Nephron (organoid): ENCODE results near the gene HAGHL.

Experiments
- H3K27ac Mint-ChIP-seq, 3 experiments: 2 replicates each; pipeline ENCODE4 v1.8.0; 2020; ENCODE audit warnings: mixed read lengths in 3 of 3, mild to moderate bottlenecking in 2 of 3, moderate library complexity in 1 of 3
- H3K27me3 Mint-ChIP-seq: 2 replicates; pipeline ENCODE4 v1.8.0; 2021; ENCODE audit warnings: low read depth, mild to moderate bottlenecking, moderate library complexity, mixed read lengths
- H3K36me3 Mint-ChIP-seq: 2 replicates; pipeline ENCODE4 v1.8.0; 2020; ENCODE audit warnings: low read depth, mixed read lengths
- H3K4me1 Mint-ChIP-seq: 2 replicates; pipeline ENCODE4 v1.8.0; 2020; ENCODE audit warnings: mixed read lengths
- H3K4me3 Mint-ChIP-seq, 3 experiments: 2 replicates each; pipeline ENCODE4 v1.8.0; 2020; ENCODE audit warnings: mild to moderate bottlenecking in 3 of 3, mixed read lengths in 3 of 3, moderate library complexity in 2 of 3
- H3K9me3 Mint-ChIP-seq: 2 replicates; pipeline ENCODE4 v1.8.0; 2020; ENCODE audit warnings: mixed read lengths
- TF ChIP-seq, protein P1 (sequence below), 3 experiments: fragments of 200-600 bp; sonication (generic); IDR thresholded peaks; one replicate each; pipeline ENCODE4 v1.5.0; 2021; ENCODE audit warnings: antibody characterized with exemption in 3 of 3; ENCODE audit not compliant: unreplicated experiment in 3 of 3

Gene HAGHL

DNA sequence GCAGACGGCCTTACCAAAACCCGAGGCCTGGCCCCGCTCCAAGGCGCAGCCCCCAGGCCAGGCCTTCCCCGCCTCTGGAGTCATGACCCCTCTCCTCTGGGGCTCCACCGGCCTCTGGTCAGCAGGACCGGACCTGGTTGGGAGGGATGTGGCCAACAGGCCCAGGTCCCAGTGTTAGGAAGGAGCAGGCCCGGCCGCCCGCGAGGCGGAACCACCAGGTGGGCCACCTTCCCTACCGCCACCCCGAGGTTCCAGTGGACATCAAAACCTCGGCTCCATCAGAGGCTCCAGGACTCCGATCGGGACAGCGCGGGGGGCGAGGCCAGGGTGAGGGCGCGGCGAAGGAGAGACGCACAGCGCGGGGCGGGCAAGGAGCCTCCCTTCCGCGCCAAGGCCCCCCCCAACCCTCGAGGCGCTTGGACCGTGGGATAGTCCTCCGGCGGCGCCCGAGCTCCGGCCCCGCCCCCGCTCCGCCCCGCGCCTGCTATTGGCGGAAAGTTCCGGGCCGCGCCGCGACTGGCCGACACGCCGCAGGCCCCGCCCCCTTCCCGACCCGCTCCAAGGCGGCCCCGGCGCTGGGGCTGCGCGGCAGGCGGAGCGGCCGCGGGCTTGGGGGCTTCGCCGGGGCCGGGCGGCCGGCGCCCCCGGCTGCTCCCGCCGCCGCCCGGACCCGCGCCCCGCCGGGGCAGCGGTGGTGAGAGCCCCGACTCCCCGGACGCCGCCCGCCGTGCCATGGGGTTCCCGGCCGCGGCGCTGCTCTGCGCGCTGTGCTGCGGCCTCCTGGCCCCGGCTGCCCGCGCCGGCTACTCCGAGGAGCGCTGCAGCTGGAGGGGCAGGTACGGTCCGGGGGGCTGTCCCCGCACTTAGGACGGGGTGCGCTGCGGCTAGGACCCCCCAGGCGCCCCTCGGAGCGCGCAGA is 12.1 kb upstream of the HAGHL start, which contains the start of gene METRN:
Gene METRN, plus strand, starts transcription at position 561 of the 919 bp plus-strand sequence. Its CDS starts 172 bp downstream, at position 733.
- peaks cover 10% of the 10 kb centered on the region for H3K4me1 Mint-ChIP-seq
- H3K27me3 Mint-ChIP-seq, result peaks cover 31% of the 10 kb centered on the region
- H3K4me3 Mint-ChIP-seq, result peak within 1 kb of the TSS; percentile 78 to 80 (median 78)

DNA sequence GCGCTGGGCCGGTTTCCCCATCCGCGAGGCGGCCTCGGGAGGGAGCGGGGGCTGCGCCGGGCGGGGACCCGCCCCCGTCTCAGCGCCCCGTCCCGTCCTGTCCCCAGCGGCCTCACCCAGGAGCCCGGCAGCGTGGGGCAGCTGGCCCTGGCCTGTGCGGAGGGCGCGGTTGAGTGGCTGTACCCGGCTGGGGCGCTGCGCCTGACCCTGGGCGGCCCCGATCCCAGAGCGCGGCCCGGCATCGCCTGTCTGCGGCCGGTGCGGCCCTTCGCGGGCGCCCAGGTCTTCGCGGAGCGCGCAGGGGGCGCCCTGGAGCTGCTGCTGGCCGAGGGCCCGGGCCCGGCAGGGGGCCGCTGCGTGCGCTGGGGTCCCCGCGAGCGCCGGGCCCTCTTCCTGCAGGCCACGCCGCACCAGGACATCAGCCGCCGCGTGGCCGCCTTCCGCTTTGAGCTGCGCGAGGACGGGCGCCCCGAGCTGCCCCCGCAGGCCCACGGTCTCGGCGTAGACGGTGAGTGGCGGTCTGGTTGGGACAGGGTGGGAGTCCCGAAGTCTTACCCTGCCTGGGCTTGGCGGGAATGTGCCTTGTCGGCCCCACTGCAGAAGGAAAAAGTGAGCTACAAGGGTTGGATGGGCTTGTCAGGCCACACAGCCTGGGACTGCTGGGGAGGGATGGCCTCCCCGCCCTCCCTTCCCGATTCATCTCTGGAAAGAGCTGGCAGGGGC is 11.3 kb upstream of the HAGHL start:
- H3K9me3 Mint-ChIP-seq, result no peaks in the 10 kb centered on the region
- no peaks in the 10 kb centered on the region for H3K36me3 Mint-ChIP-seq
- TF ChIP-seq, protein P1, sequence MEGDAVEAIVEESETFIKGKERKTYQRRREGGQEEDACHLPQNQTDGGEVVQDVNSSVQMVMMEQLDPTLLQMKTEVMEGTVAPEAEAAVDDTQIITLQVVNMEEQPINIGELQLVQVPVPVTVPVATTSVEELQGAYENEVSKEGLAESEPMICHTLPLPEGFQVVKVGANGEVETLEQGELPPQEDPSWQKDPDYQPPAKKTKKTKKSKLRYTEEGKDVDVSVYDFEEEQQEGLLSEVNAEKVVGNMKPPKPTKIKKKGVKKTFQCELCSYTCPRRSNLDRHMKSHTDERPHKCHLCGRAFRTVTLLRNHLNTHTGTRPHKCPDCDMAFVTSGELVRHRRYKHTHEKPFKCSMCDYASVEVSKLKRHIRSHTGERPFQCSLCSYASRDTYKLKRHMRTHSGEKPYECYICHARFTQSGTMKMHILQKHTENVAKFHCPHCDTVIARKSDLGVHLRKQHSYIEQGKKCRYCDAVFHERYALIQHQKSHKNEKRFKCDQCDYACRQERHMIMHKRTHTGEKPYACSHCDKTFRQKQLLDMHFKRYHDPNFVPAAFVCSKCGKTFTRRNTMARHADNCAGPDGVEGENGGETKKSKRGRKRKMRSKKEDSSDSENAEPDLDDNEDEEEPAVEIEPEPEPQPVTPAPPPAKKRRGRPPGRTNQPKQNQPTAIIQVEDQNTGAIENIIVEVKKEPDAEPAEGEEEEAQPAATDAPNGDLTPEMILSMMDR (IDR thresholded peaks at IDR 0.05; ENCODE audit: unreplicated experiment in 3 of 3), result peak in 1 of 3 experiments; percentile 17
- H3K27me3 Mint-ChIP-seq, result peaks cover 26% of the 10 kb centered on the region
- peaks cover 15% of the 10 kb centered on the region for H3K4me1 Mint-ChIP-seq
- H3K27ac Mint-ChIP-seq, result no peak overlapping the region
- peak overlapping the region; percentile 78 to 80 (median 78) for H3K4me3 Mint-ChIP-seq

More for the DNA sequence above, 12.1 kb upstream of the HAGHL start, which contains the start of gene METRN:
- TF ChIP-seq, protein P1 (IDR thresholded peaks at IDR 0.05; ENCODE audit: unreplicated experiment in 3 of 3), result no peak
- no peaks in the 10 kb centered on the region for H3K9me3 Mint-ChIP-seq
- no peak within 1 kb of the TSS for H3K27ac Mint-ChIP-seq
- H3K36me3 Mint-ChIP-seq, result no peaks in the 10 kb centered on the region

DNA sequence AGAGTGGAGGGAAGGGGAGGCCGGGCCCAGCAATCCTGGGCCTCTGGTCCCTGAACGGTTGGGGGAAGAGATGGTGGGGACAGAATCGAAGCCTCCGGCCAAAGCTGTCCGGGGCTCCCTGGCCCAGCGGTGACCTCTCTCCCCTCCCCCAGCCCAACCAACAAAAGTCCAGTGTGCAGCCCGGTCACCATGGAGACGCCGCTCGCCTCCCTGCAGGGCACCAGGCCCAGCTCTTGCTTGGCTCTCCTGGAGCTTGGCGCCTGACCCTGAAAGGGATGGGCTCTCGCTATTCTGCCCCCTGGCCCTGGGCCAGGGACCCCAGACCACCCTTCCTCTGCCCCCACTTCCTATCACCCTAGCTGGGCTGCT is 10.7 kb upstream of the HAGHL start:
- Mint-ChIP-seq H3K4me3 (peak overlapping the region; percentile 78 to 80 (median 78)), H3K36me3 (no peaks in the 10 kb centered on the region), H3K4me1 (peaks cover 15% of the 10 kb centered on the region), H3K27me3 (peaks cover 23% of the 10 kb centered on the region), H3K27ac (peak overlapping the region in 1 of 3 experiments; percentile 63), H3K9me3 (no peaks in the 10 kb centered on the region)
- TF ChIP-seq, protein P1 (IDR thresholded peaks at IDR 0.05; ENCODE audit: unreplicated experiment in 3 of 3), result no peak

DNA sequence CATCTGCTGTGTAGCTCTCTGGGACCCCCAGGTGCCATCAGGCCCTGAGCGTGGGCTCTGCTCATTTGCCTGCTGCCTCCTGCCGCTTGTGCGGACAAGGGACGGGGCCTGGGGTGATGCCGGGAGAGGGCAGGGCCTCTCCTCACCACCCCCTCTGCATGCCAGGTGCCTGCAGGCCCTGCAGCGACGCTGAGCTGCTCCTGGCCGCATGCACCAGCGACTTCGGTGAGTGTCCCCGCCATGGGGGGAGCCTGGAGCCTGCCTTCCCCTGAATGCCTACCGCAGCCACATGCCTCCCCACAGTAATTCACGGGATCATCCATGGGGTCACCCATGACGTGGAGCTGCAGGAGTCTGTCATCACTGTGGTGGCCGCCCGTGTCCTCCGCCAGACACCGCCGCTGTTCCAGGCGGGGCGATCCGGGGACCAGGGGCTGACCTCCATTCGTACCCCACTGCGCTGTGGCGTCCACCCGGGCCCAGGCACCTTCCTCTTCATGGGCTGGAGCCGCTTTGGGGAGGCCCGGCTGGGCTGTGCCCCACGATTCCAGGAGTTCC is 10.1 kb upstream of the HAGHL start:
- H3K36me3 Mint-ChIP-seq, result no peaks in the 10 kb centered on the region
- peaks cover 21% of the 10 kb centered on the region for H3K27me3 Mint-ChIP-seq
- no peak overlapping the region for H3K27ac Mint-ChIP-seq
- TF ChIP-seq, protein P1 (IDR thresholded peaks at IDR 0.05; ENCODE audit: unreplicated experiment in 3 of 3), result no peak
- no peaks in the 10 kb centered on the region for H3K9me3 Mint-ChIP-seq
- H3K4me3 Mint-ChIP-seq, result peak overlapping the region; percentile 78 to 80 (median 78)
- peaks cover 15% of the 10 kb centered on the region for H3K4me1 Mint-ChIP-seq

DNA sequence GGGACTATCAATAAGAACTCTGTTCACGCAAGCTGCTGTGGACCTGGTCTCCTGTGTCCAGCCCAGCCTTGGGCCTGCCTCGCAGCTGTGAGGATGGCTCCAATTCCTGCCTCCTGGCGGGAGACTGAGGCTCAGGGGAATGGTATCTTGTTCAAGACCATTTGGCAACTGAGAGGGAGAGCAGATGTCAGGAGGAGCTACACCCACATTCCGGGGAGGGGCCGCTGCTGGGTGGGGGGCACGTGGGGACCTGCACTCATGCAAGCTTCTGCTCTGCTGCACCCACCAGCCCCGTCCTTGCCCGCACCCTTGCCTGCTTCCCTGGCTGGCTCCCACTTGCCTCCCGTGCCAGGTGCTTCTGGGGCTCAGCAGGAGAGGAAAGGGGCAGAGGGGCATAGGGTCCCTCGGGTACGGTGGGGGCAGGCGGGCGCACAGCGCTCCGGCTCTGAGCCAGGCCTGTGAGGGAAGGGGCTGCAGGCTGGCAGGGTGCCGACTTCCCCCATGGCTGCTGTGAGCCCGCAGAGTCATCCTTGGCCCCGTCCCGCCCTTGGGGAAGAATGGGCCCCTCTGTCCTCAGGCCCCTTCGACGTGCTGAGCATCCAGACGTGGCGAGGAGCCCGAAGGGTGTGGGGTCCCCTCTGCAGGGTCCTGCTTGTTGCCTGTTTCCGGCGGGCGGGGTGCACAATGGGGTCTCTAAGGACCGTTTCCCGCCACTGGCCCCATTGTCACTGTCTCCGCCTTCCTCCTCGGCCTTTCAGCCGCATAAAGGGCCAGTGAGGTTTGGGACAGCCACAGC is 9.3 kb upstream of the HAGHL start:
- Mint-ChIP-seq H3K27me3 (peaks cover 19% of the 10 kb centered on the region), H3K4me1 (peaks cover 14% of the 10 kb centered on the region), H3K9me3 (no peaks in the 10 kb centered on the region), H3K27ac (no peak overlapping the region), H3K36me3 (no peaks in the 10 kb centered on the region), H3K4me3 (peak overlapping the region in 1 of 3 experiments; percentile 30)
- TF ChIP-seq, protein P1 (IDR thresholded peaks at IDR 0.05; ENCODE audit: unreplicated experiment in 3 of 3), result no peak
